NCI-H146 (cell line): ENCODE results near the gene TUBB.
"Not testable (repeated sequence)": the region's sequence is repeated elsewhere in the genome, so short reads cannot be mapped to it uniquely, and the experiment has no call there.

ENCODE experiments used
- DNase-seq: peaks from one replicate; lab custom pipeline; 2025; lab: John Stamatoyannopoulos, UW

TUBB gene

DNA sequence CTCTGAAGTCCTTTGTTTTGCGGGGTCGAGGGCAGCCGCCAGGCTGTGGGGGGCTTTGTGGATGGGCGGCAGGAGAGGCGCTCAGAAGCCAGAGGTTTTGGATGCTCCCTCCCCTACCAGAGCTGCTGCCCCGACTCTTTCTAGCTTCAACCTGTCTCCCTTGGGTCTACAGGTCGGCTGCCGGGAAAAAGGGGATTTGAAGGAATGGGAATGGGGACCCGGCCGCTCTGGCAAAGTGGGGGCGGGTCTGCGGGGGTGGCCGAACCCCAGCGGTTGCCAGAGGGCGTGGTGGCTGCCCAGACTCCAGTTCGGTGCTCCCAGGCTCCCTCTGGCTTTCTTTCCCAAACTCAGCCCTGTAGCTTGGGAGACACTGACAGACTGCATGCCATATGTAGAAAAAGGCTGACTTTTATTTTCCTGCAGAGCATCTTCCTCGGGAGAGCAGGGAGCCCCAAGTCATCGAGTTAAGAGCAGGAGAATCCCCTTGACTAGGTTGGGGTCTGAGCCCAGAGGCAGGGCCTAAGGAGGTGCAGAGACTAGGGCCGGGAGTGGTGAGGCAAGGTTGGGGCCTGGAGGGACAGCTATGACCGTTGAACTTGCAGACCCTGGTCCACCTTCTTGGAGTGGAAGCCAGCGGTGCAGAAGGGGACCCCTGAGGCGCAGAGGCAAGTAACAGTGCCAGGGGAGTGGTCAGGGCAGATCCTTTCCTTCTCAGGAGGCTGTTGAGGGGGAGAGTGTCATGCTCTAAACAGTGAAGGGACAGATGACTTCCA is 32.3 kb upstream of the TUBB start:
- DNase-seq: no peak

DNA sequence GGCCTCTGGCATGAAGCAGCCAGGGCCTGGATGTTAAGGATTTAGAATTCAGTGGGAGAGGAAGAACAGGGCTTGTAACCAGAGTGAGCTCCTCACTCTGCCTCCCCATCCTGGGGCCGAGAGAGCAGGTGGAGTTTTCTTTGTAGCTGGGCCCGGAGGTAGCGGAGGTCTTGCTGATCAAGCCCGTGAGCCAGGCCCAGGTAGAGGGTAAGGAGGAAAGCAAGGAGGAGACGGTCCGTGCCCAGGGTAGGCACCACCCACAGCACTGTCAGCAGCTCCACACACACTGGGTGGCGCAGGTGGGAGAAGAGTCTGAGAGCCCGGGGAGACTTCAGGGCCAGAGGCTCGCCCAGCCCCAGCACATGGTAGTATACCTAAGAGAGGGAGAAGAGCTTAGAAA is 31.6 kb upstream of the TUBB start:
- DNase-seq: no peak

DNA sequence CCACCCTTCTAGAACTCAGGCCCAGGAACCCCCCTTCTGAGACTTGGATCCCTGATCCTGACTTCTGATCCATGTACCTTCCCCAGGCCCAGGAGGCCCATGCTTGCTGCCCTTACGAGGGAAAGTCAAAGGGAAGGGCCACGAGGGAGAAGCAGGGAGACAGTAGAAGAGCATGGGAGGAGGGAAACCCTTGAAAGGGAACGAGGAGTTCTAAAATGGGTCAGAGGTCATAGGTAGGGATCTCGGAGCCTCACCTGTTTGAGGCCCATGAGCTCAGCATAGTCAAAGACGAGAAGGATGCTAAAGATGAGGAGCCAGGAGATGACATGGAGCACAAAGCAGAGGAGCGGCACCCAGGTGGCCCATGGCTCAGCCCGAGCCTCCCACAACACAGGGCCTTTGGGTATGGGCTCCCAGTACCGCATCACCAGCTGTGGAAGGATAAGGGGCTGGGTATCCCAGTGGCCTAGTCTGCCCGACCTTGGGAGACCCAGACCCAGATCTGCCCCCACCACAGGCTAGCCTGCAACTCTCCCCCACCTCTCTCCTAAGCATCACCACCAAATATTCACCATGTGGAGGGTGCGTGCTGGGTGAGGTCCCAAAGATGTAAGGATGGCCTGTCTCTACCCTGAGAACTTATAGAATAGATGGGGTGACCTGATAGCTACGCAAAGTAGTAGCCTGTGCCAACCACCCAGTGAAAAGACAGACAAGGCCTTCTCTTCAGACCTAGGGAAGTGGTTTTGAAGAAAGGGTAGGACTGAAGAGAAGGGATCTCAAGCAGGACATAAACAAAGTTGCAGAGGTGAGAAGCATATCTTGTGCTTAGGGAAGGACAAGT is 30.9 kb upstream of the TUBB start:
- no peak for DNase-seq

DNA sequence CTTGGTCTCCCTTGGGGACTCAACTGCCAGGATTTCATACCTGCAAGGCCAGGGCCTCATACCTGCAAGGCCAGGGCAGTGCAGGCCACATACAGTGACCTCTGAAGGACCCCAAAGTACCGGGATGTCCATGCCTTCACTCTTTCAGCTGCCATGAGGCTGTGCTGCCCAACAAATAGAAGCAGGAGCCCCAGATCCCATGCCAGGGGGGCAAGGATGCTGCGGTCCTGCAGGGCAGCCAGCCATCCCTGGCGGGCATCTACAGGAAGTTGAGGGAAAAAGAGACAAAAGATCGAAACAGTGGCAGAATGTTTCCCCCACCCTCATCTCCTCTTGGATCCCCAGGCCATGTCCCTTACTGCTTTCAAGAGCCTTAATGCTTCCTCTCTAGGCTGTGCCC is 30.2 kb upstream of the TUBB start:
- DNase-seq: no peak

DNA sequence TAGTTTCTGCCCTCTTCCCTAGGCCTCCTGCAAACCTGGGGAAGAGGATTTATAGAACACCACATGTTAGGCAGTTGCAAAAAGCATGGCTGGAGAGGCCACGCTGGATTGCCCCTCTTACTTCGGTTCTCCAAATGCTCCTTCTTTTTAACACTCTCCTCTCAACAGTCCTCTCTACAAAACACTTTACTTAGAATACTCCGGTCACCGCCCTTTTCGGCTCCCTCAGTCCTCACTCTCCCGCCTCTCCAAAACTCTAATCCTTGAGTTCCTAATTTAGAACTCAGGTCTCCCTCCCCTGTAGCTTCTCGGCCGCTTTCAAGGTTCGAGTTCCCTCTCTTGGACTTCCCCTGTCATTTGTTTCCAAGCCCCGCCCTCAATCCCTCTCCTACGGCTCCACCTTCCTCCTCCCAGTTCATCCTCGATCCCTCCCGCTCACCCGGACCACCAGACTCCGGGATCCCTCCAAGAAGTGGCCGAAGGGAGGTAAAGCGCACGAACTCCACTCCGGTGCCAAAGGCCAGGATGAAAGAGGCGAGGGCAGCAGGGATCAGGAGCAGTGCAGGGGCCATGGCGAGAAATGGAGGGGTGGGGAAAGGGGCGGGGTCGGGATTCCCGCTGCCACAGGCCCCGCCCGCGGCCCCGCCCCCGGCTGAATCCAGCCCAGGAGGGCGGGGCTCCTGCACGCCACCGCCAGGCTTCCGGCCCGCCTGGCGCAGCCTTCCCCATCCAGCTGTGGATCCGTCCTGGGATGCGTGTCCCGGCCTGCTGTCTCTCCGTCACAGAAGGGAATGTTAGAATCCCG is 29.5 kb upstream of the TUBB start, which contains the start of gene NRM:
NRM (minus strand) TSS at position 582 of the 805 bp plus-strand sequence; CDS start at position 572, 10 bp downstream.
- peak; percentile 90 for DNase-seq

DNA sequence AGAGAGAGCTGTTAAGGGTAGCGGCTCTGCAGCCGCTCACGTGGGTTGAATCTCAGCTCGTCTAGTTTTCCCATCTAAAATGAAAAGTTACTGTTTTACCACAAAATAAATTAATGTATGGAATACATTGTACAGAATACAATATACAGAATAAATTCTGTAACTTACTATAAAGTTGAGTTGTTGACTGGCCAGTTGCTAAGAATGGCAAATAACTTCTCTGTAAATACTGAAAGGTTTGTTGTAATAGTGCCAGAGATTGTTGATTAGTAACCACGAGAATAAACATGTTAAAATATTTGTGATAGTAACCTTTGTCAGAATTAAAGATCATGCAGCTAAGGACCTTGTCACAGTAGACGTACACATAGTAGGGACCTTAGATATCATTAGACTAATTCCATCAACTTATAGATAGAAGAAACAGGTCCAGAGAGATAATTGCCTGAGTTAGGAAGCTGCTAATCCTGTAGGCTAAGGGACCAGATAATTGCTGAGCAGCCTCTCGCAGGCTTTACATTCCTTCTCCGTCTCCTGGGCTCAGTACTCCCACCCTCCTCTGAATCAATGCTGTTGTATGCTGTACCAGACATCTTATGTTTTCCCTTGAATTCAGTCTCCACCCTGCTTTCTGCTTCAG is 28.8 kb upstream of the TUBB start:
- DNase-seq: peak; percentile 50

DNA sequence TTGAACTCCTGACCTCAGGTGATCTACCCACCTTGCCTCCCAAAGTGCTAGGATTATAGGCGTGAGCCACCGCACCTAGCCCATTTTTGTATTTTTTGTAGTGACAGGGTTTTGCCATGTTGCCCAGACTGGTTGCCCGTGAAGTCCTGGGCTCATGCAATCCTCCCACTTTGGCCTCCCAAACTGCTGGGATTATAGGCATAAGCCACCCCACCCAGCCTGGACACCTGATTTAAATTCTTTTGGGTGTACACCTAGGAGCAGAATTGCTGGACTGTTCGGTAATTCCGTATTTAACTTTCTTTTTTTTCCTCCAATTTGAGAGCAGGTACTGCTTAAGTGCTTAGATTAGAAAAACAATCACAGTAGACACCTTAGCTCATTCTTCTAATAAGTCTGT is 23.7 kb upstream of the TUBB start:
- DNase-seq: no peak

DNA sequence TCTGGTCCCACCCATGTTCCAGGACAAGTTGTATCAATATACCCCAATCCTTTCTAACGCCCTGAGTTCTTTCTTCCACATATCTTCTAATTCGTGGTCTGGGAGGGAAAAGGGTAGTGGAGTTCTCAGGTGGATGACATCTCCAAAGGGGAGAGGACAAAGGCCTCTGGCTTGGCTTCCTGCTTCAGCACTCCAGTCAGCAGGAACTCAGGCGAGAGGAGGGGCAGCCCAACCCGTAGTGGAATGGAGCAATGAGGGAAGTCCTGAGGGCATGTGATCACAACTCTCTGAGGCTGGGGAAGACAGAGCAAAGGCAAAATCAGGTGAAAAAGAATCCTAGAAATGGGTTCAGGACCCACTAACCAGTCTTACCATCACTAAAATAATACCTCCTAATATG is 19.8 kb upstream of the TUBB start:
- no peak for DNase-seq

DNA sequence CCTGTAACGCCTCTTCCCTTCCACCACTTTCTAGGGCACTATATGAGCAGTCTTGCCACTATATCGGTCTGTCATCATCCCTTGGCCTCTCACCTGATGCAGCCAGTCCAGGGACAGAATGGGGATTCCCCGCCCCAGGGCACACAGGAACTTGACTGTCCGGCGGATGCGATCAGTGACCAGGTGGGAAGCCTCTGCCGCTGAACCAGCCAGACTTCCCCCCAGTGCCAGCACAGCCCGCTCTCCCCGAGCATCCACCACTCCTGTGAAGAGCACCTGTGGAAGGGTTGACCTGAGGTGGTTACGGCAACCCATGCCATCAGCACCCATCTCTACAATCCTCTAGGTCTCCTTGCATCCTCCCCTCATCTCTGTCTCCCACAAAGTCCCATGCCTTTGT is 17.1 kb upstream of the TUBB start:
- DNase-seq: no peak

DNA sequence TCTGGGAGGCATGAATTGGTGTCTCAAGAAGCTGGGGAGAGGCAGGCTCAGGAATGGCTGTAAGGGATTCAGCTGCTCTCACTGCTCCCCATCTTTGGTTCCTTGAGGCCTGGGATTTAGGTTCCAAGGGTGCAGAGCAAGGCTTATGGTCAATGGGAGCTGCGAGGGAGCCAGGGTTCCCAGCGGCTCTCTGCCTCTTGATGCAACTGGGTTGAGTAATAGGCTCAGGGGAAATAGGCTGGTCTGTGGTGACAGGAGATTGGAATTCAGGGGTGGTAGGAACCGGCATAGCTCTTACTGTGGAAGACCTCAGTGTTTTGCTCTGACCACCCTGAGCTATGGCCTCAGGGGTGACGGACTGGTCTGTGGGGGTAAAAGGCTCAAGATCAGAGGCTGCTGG is 16.3 kb upstream of the TUBB start:
- DNase-seq: no peak

DNA sequence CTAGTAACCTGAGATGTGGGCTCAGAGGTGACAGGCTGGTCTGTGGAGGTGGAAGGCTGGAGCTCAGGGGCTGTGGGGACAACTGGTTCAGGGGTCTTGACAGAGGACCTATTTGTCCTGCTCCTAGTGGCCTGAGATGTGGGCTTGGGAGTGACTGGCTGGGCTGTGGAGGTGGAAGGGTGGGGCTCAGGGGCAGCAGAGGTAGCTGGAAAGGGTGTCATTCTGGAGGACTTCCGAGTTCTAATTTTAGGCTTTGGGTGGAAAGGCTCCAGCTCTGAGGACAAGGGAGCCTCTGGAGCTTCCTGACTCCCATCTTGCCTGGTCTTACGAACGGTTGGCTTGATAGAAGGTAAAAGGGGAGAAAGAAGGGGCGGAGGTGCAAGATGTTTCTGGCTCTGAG is 14.5 kb upstream of the TUBB start:
- DNase-seq: no peak

DNA sequence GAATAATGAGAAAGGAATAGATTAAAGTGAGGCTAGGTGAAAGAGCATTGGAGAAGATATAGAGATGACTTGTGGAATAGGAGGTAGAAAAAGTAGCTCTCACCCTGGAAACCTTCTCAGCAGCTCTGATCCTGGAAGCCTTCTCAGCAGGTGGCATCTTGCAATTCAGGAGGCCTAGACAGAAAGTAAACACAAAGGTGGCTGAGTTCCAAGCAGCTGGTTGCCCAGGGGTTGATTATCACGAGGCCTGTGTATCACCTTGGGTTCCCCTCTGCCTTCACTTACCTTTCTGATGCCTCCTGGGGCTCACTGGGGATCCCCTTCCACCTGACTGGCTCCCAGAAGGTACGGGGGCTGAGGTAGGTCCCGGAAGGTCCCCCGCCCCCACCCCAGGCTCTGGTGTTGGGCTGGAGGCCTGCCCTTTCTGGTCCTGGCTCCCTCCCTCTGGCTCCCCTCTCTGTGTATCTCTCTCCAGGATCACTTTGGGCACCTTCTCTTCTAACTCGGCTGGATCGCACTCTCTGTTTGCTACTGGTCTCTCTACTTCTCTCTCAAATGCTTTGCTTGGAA is 12.8 kb upstream of the TUBB start:
- peak; percentile 87 for DNase-seq

DNA sequence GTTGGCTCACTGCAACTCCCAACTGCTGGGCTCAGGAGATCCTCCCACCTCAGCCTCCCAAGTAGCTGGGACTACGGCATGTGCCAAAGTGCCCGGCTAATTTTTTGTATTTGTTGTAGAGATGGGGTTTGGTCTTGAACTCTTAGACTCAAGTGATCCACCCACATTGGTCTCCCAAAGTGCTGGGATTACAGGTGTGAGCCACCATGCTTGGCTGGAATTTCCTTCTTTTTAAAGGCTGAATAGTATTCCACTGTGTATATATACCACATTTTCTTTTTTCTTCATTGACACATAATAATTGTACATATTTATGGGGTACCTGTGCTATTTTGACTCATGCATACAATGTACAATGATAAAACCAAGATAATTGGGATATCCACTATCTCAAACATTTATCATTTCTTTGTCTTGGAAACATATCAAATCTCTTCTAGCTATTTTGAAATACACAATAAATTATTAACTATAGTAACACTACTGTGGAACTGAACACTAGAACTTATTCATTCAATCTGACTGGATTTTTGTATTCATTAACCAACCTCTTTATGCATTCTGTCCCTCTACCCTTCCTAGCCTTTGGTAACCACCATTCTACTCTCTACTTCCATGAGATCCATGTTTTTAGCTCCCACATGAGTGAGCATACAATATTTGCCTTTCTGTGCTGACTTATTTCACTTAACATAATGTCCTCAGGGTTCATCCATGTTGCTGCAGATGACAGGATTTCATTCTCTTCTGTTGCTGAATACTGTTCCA is 10.9 kb upstream of the TUBB start:
- no peak for DNase-seq

DNA sequence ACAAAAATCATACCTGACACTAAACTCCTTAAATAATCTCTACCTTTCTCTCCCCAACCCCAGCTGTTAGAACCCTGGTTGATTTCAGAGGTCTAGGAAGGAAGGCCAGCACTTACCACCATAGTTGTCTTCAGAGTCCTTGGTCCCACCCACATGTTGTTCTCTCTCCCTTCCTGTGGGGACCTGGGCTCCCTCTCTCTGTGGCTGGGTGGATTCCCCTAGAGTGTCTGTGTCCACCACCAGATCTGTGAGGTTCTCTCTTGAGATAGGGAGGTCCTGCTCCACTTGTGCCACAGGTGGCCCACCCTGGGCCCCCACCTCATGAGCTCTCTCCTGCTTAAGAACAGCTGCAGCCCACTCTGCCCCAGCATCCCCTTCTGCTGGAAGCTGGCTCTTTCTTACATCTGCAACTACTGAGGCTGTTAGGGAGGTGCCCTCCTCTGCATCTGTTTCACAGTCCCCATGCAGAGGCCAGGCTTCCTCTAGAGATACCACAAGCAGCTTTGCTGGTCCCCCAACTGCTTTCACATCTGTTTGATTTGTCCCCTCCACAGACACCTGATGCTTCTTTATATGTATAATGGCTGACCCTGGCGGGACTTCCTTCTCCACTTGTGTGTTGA is 8.3 kb upstream of the TUBB start:
- no peak for DNase-seq

DNA sequence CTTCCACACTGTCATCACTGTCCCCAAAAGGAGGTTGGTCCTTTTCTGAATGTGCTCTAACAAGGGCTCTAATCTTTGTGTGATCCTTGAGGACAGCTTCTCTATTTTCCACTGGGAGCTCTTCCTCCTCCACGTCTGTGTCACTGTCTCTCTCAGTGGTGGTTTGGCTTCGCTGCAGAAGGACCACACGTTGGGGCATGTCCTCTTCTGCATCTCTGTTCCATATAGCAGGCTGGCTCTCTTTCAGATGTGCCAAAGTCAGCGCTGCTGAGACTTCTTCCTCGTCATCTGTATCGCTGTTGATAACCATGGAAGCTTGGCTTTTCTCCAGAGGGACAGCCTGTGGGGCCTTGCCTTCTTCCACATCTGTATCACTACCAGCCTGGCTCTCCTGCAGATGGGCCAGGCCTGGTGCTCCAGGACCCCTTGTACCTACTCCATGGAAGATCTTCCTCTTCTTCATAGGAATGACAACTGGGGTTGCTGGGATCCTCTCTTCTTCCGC is 7.7 kb upstream of the TUBB start:
- no peak for DNase-seq

DNA sequence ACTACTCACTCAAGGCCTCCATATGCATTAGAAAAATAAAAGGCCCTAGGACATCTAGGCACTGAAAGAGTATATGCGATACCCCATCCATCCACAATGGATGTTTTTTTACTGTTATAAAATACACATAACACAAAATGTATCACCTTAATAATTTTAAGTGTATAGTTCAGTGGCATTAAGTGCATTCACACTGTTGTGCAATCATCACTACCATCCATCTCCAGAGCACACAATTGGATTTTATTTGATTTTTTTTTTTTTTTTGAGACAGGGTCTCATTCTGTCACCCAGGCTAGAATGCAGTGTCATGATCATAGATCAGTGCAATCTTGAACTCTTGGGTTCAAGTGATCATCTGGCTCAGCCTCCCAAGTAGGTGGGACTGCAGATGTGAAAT is 5.9 kb upstream of the TUBB start:
- no peak for DNase-seq

DNA sequence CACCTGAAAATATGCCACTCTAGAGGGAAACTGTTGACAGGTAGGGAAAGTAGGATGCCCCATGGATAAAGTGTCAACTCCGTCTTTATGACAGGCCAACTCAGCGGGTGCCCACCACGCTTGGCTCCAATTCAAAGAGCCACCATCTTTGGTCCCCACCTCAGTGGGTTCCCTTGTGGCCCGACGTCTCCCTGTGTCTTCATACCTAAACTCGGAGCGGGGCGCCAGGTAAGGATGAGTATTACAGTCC is 3.3 kb upstream of the TUBB start:
- no peak for DNase-seq

DNA sequence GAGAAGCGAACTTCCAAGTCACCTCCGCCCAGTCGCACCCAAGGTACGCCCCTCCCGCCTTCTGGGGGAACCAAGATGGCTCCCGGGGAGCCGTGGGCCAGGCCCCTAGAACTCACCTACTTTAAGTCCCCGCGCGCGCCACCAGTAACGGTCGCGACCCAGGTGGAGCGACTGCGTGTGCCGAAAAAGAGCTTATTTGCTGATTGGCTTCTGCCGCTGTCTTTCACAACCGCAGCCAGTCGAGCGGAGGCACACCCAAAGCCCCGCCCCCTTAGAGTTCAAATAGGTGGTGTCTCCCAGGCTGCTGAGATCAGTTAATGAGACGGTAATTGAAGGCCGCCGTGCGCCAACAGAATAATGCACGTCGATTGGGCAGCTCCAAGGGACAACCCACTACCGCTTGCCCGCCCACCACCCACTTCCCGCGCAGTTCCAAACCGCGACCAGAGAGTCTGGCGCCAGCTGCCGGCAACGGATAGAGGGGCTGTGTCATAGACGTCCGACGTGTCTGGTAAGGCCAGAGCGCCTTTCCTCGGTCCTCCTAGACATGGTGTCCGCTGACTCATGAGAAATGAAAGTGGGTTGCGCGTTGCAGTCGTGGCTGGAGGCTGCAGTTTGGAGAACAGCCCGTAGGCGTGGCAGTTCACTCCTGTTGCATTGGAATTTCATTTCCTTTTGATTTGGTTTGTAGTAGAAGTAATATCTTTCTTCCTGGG is 2.9 kb upstream of the TUBB start, which contains the start of gene MDC1:
MDC1 (minus strand) TSS at position 153 of the 716 bp plus-strand sequence. CDS start 2,106 bp downstream, outside the sequence.
- peak; percentile 100 for DNase-seq

DNA sequence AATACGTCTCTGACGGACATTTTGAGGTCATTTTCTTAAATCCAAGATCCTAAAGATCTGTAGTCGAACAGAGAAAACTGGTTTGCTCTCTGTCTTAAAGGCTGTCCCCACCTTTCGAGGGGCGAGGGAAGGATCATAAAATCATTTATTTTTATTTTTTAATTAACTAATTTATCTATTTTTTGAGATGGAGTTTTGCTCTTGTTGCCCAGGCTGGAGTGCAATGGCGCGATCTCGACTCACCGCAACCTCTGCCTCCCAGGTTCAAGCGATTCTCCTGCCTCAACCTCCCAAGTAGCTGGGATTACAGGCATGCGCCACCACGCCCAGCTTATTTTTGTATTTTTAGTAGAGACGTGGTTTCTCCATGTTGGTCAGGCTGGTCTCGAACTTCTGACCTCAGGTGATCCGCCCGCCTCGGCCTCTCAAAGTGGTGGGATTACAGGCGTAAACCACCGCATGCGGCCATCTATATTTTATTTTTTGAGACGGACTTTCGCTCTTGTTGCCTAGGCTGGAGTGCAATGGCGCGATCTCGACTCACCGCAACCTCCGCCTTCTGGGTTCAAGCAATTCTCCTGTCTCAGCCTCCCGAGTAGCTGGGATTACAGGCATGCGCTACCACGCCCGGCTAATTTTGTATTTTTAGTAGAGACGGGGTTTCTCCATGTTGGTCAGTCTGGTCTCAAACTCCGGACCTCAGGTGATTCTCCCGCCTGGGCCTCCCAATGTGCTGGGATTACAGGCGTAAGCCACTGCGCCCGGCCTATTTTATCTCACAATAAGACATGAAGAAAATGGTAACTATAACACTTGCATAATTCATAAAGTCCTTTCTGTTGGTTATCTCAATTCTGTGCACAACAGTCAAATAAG is 2.1 kb upstream of the TUBB start:
- DNase-seq: not testable (repeated sequence)
